Measurements from ENCODE around the gene KCNJ4.
"Not testable (repeated sequence)": the region's sequence is repeated elsewhere in the genome, so short reads cannot be mapped to it uniquely, and the experiment has no call there.

Gene KCNJ4

GRCh38 chr22:38477585-38477984 lies 22.6 kb upstream of the KCNJ4 start:
- H3K4me2 ChIP-seq (ENCODE audit: low read length): no peak overlapping the region
- H3K9me3 ChIP-seq (ENCODE audit: control insufficient read depth, low read length): no peaks in the 10 kb centered on the region
- H3K79me2 ChIP-seq: no peaks in the 10 kb centered on the region
- no peaks in the 10 kb centered on the region for H3K27me3 ChIP-seq (ENCODE audit: control insufficient read depth, insufficient read depth, low read length)
- no peak for TF ChIP-seq CTCF (IDR thresholded peaks at IDR 0.05)
- H2AFZ ChIP-seq: no peak overlapping the region
- H3K36me3 ChIP-seq (ENCODE audit: control insufficient read depth, insufficient read depth, low read length): no peaks in the 10 kb centered on the region
- H3K9ac ChIP-seq: no peak overlapping the region
- no peaks in the 10 kb centered on the region for H3K4me1 ChIP-seq
- H3K27ac ChIP-seq: no peak overlapping the region
- no peak overlapping the region for H3K4me3 ChIP-seq (ENCODE audit: low read depth, low read length)

- Histone ChIP-seq H2AFZ (no peak overlapping the region), H3K4me1 (no peaks in the 10 kb centered on the region), H3K4me2 (ENCODE audit: low read length) (no peak overlapping the region), H3K79me2 (no peaks in the 10 kb centered on the region), H3K4me3 (ENCODE audit: low read depth, low read length) (no peak overlapping the region), H3K9ac (no peak overlapping the region), H3K9me3 (ENCODE audit: control insufficient read depth, low read length) (no peaks in the 10 kb centered on the region), H3K27ac (no peak overlapping the region), H3K36me3 (ENCODE audit: control insufficient read depth, insufficient read depth, low read length) (no peaks in the 10 kb centered on the region), H3K27me3 (ENCODE audit: control insufficient read depth, insufficient read depth, low read length) (no peaks in the 10 kb centered on the region)
- TF ChIP-seq CTCF (IDR thresholded peaks at IDR 0.05): no peak
Observed at GRCh38 chr22:38474003-38474607, 19.1 kb upstream of the KCNJ4 start.

GRCh38 chr22:38471237-38471636 lies 16.2 kb upstream of the KCNJ4 start:
- Histone ChIP-seq H3K4me3 (ENCODE audit: low read depth, low read length) (no peak overlapping the region), H3K4me2 (ENCODE audit: low read length) (no peak overlapping the region), H3K36me3 (ENCODE audit: control insufficient read depth, insufficient read depth, low read length) (no peaks in the 10 kb centered on the region), H3K9ac (no peak overlapping the region), H3K9me3 (ENCODE audit: control insufficient read depth, low read length) (no peaks in the 10 kb centered on the region), H3K27ac (no peak overlapping the region), H3K4me1 (no peaks in the 10 kb centered on the region), H2AFZ (no peak overlapping the region), H3K79me2 (no peaks in the 10 kb centered on the region), H3K27me3 (ENCODE audit: control insufficient read depth, insufficient read depth, low read length) (no peaks in the 10 kb centered on the region)
- no peak for TF ChIP-seq CTCF (IDR thresholded peaks at IDR 0.05)

GRCh38 chr22:38470179-38470578 lies 15.2 kb upstream of the KCNJ4 start:
- H3K4me2 ChIP-seq (ENCODE audit: low read length); H3K4me3 ChIP-seq (ENCODE audit: low read depth, low read length); H3K79me2 ChIP-seq; H3K27ac ChIP-seq; H2AFZ ChIP-seq; H3K9me3 ChIP-seq (ENCODE audit: control insufficient read depth, low read length); H3K4me1 ChIP-seq; H3K36me3 ChIP-seq (ENCODE audit: control insufficient read depth, insufficient read depth, low read length); H3K27me3 ChIP-seq (ENCODE audit: control insufficient read depth, insufficient read depth, low read length); H3K9ac ChIP-seq: not testable (repeated sequence)

- TF ChIP-seq CTCF (IDR thresholded peaks at IDR 0.05): no peak
- no peak overlapping the region for H3K9ac ChIP-seq
- H3K9me3 ChIP-seq (ENCODE audit: control insufficient read depth, low read length): no peaks in the 10 kb centered on the region
- no peak overlapping the region for H3K4me3 ChIP-seq (ENCODE audit: low read depth, low read length)
- no peak overlapping the region for H2AFZ ChIP-seq
- no peaks in the 10 kb centered on the region for H3K36me3 ChIP-seq (ENCODE audit: control insufficient read depth, insufficient read depth, low read length)
- H3K4me2 ChIP-seq (ENCODE audit: low read length): no peak overlapping the region
- no peak overlapping the region for H3K27ac ChIP-seq
- no peaks in the 10 kb centered on the region for H3K79me2 ChIP-seq
- H3K4me1 ChIP-seq: no peaks in the 10 kb centered on the region
- no peaks in the 10 kb centered on the region for H3K27me3 ChIP-seq (ENCODE audit: control insufficient read depth, insufficient read depth, low read length)
Observed at GRCh38 chr22:38469306-38469781, 14.3 kb upstream of the KCNJ4 start.
